ENCODE measurements around the gene PTPRK. TPM values are rescaled to one million over a fixed set of nuclear protein-coding genes. Genes with fewer than 3 reads are reported as not detected.

The PTPRK gene
- total and polyA plus RNA-seq, 12 donors, result 3.2 to 22.4 (median 15.0) TPM

GRCh38 chr6:128463942-128464341, 56.5 kb downstream of the PTPRK start:
- TF ChIP-seq CTCF (IDR thresholded peaks at IDR 0.05) (no peak), POLR2A (IDR thresholded peaks at IDR 0.05) (no peak)
- H3K9me3 ChIP-seq (replicated peaks in 1 of 3), result no peaks in the 10 kb centered on the region
- DNase-seq, result peak in 3 of 7 donors; percentile 5 to 24 (median 16)
- no peaks in the 10 kb centered on the region for H3K36me3 ChIP-seq (replicated peaks in 1 of 2)
- 60 to 76% (median 72%) methylated on average over 7 of the region's 7 CpGs for WGBS, 4 donors
- peaks cover 3 to 5% of the 10 kb centered on the region in 2 donors for H3K4me1 ChIP-seq (replicated peaks in 1 of 2)
- H3K4me3 ChIP-seq, result no peak overlapping the region
- no peaks in the 10 kb centered on the region for H3K27me3 ChIP-seq
- intact Hi-C loops (cut with DNase I), result no loop called here
- H3K27ac ChIP-seq, result no peak overlapping the region

DNA sequence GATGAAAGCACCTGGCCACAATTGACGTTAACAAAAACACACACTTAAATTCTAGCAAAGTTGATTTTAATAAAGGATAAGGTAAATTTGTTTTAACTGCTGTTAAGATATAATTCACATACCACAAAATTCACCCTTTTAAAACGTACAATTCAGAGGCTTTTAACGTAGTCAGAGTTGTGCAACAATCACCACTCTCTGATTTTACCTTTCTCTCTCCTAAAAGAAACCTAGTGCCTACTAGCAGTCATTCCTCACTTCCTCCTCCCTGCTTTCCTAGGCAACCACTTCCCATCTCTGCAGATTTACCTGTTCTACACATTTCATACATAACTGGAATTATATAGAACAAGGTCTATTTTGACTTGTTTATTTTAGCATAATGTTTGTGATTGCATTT, 58.9 kb downstream of the PTPRK start:
- Histone ChIP-seq H3K36me3 (replicated peaks in 1 of 2) (no peaks in the 10 kb centered on the region), H3K9me3 (replicated peaks in 1 of 3) (no peaks in the 10 kb centered on the region), H3K4me1 (replicated peaks in 1 of 2) (peaks cover 3 to 5% of the 10 kb centered on the region in 2 donors), H3K4me3 (no peak overlapping the region), H3K27ac (no peak overlapping the region), H3K27me3 (no peaks in the 10 kb centered on the region)
- 79 to 88% (median 84%) methylated on average over 3 of the region's 3 CpGs for WGBS, 4 donors
- TF ChIP-seq CTCF (IDR thresholded peaks at IDR 0.05) (no peak), POLR2A (IDR thresholded peaks at IDR 0.05) (no peak)
- no peak for DNase-seq
- intact Hi-C loops (cut with DNase I), result no loop called here

- H3K4me3 ChIP-seq, result no peak overlapping the region
- 86 to 94% (median 91%) methylated on average over 2 of the region's 2 CpGs for WGBS, 4 donors
- intact Hi-C loops (cut with DNase I), result no loop called here
- no peaks in the 10 kb centered on the region for H3K27me3 ChIP-seq
- no peak for DNase-seq
- H3K27ac ChIP-seq, result no peak overlapping the region
- TF ChIP-seq CTCF (IDR thresholded peaks at IDR 0.05) (no peak), POLR2A (IDR thresholded peaks at IDR 0.05) (no peak)
- no peaks in the 10 kb centered on the region for H3K4me1 ChIP-seq (replicated peaks in 1 of 2)
- H3K9me3 ChIP-seq (replicated peaks in 1 of 3), result peaks cover 0 to 5% (median 0%) of the 10 kb centered on the region in 3 donors
- no peaks in the 10 kb centered on the region for H3K36me3 ChIP-seq (replicated peaks in 1 of 2)
These were observed 63.7 kb downstream of the PTPRK start for GRCh38 chr6:128456510-128457230.

DNA sequence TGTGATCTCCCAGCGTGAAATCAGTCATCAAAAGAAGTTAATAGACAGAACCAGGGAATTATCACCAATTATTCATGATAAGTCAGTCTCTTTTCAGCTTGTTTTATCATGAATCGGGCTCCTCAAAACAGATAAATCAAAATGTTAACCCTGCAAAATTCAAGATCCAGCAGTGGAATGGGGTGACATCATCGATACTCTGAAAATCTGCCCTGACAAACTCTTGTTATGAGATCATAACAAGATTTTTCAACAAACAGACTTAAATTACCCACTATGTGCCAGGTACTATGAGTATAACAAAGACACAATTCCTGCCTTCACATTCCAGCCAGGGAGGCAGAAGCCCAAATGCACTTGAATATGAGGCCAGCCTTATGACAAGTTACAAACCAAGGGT, 64.4 kb downstream of the PTPRK start:
- Histone ChIP-seq H3K4me3 (no peak overlapping the region), H3K27ac (no peak overlapping the region), H3K27me3 (no peaks in the 10 kb centered on the region), H3K36me3 (replicated peaks in 1 of 2) (no peaks in the 10 kb centered on the region), H3K9me3 (replicated peaks in 1 of 3) (peaks cover 0 to 5% (median 0%) of the 10 kb centered on the region in 3 donors), H3K4me1 (replicated peaks in 1 of 2) (no peaks in the 10 kb centered on the region)
- WGBS, 4 donors, result 80 to 89% (median 81%) methylated on average over 3 of the region's 3 CpGs
- intact Hi-C loops (cut with DNase I), result no loop called here
- no peak for DNase-seq
- TF ChIP-seq POLR2A (IDR thresholded peaks at IDR 0.05) (no peak), CTCF (IDR thresholded peaks at IDR 0.05) (no peak)
